HCT116 (cell line): ENCODE data around the gene GPX3. TPM values are rescaled to one million over a fixed set of nuclear protein-coding genes. Genes with fewer than 3 reads are reported as not detected.

ENCODE experiments used
- ATAC-seq: fragments of 200-7000 bp; cut with Tn5 transposase; 2 replicates; pipeline ENCODE4 v1.9.1; 2020; ENCODE audit warnings: mild to moderate bottlenecking, moderate library complexity
- BruUV-seq: library from RNA; stranded (reverse); fragments of 400-500 nt; replicated peaks from 2 replicates; lab custom pipeline; 2021; lab: Mats Ljungman, UMichigan
- CTCF ChIA-PET: fragments of 300-600 bp; sonication (Branson Sonifier 250); formaldehyde crosslinking; loops from one replicate; lab custom pipeline; 2021; ENCODE audit warnings: antibody characterized with exemption; lab: Charles Lee
- POLR2A ChIA-PET: fragments of 300-600, 350-600 bp; sonication (Branson Sonifier 250); formaldehyde crosslinking; loops from one replicate; lab custom pipeline; 2021; ENCODE audit warnings: antibody characterized with exemption; lab: Charles Lee
- RAD21 ChIA-PET, 2 experiments: fragments of 300-600 bp; sonication (Branson Sonifier 250); formaldehyde crosslinking; loops; one replicate each; lab custom pipeline; 2023; ENCODE audit warnings: low total read pairs in 2 of 2; ENCODE audit not compliant: uncharacterized antibody in 2 of 2, unreplicated experiment in 2 of 2, low non-redundant PET in 1 of 2; lab: Charles Lee
- DNase-seq: peaks from one replicate; pipeline ENCODE4 v3.0.0-alpha.2; 2010; ENCODE audit warnings: low read depth, low spot score
- H2AFZ ChIP-seq: fragments of 200-600 bp; shearing (Covaris generic), sonication (generic); 2 replicates; pipeline ENCODE4 v1.6.1; 2017; ENCODE audit warnings: low read depth, mixed run types, mixed read lengths, antibody characterized with exemption, low read length; ENCODE audit not compliant: poor library complexity, severe bottlenecking
- H3K27ac ChIP-seq: 2 replicates; pipeline ENCODE4 v1.5.1; 2012; ENCODE audit warnings: low read depth, low read length
- H3K27me3 ChIP-seq: fragments of 200-600 bp; sonication (generic); 2 replicates; pipeline ENCODE4 v1.6.1; 2016; ENCODE audit warnings: mixed run types, low read length, mixed read lengths; ENCODE audit not compliant: insufficient read depth
- H3K36me3 ChIP-seq, 2 experiments: fragments of 200-500 bp in 1 of 2; fragments of 200-600 bp in 1 of 2; sonication (Bioruptor generic) in 1 of 2; sonication (generic) in 1 of 2; 2 replicates each; pipeline versions ENCODE4 v1.5.1 to v1.6.1; 2014 to 2016; ENCODE audit warnings: low read length in 2 of 2, inconsistent platforms in 1 of 2, mixed read lengths in 1 of 2, mixed run types in 1 of 2; ENCODE audit not compliant: insufficient read depth in 2 of 2, control insufficient read depth in 1 of 2
- H3K4me1 ChIP-seq, 2 experiments: fragments of 200-600 bp in 1 of 2; sonication (generic) in 1 of 2; 2 replicates each; pipeline versions ENCODE4 v1.5.1 to v1.6.1; 2012 to 2017; ENCODE audit warnings: low read length in 2 of 2, inconsistent platforms in 1 of 2, mild to moderate bottlenecking in 1 of 2, mixed read lengths in 1 of 2, mixed run types in 1 of 2, moderate library complexity in 1 of 2; ENCODE audit not compliant: insufficient read depth in 2 of 2, control insufficient read depth in 1 of 2
- H3K4me2 ChIP-seq: fragments of 200-600 bp; sonication (generic); 2 replicates; pipeline ENCODE4 v1.6.1; 2017; ENCODE audit warnings: mixed run types, low read length, mixed read lengths
- H3K4me3 ChIP-seq, 2 experiments: fragments of 200-600 bp in 1 of 2; sonication (generic) in 1 of 2; replicated peaks in 1 of 2; 2 replicates each; pipeline ENCODE4 v1.5.1; 2011 to 2016; ENCODE audit warnings: low read length in 2 of 2, control low read depth in 1 of 2, low read depth in 1 of 2, mild to moderate bottlenecking in 1 of 2, mixed read lengths in 1 of 2, mixed run types in 1 of 2
- H3K79me2 ChIP-seq: fragments of 200-600 bp; sonication (generic); 2 replicates; pipeline ENCODE4 v1.6.1; 2017; ENCODE audit warnings: mild to moderate bottlenecking, mixed run types, low read length, moderate library complexity, mixed read lengths; ENCODE audit not compliant: insufficient read depth
- H3K9ac ChIP-seq: fragments of 200-600 bp; sonication (generic); 2 replicates; pipeline ENCODE4 v1.6.1; 2016; ENCODE audit warnings: low read length, mixed read lengths
- H3K9me2 ChIP-seq: fragments of 200-600 bp; sonication (generic), shearing (Covaris generic); 2 replicates; pipeline ENCODE4 v1.6.1; 2017; ENCODE audit warnings: mixed run types, mild to moderate bottlenecking, moderate library complexity; ENCODE audit not compliant: insufficient read depth
- H3K9me3 ChIP-seq, 2 experiments: fragments of 200-500 bp in 1 of 2; fragments of 200-600 bp in 1 of 2; sonication (Bioruptor generic) in 1 of 2; sonication (generic) in 1 of 2; 2 replicates each; pipeline ENCODE4 v1.6.1; 2014 to 2017; ENCODE audit warnings: low read length in 2 of 2, mixed read lengths in 2 of 2, inconsistent platforms in 1 of 2, low read depth in 1 of 2, mild to moderate bottlenecking in 1 of 2, mixed run types in 1 of 2, moderate library complexity in 1 of 2; ENCODE audit not compliant: control insufficient read depth in 1 of 2, insufficient read depth in 1 of 2
- H4K20me1 ChIP-seq: fragments of 200-600 bp; sonication (generic), shearing (Covaris generic); 2 replicates; pipeline ENCODE4 v1.6.1; 2017; ENCODE audit warnings: mixed run types, mild to moderate bottlenecking, moderate library complexity; ENCODE audit not compliant: insufficient read depth
- CBX3 ChIP-seq: IDR thresholded peaks from 2 replicates; pipeline ENCODE4 v1.6.1; 2012; ENCODE audit warnings: low read depth
- CEBPB ChIP-seq: IDR thresholded peaks from 2 replicates; pipeline ENCODE4 v1.6.1; 2012; ENCODE audit warnings: low read depth
- CTCF ChIP-seq, 3 experiments: fragments of 200-600 bp in 1 of 3; sonication (generic) in 1 of 3; IDR thresholded peaks in 2 of 3; conservative IDR thresholded peaks in 1 of 3; 2 replicates each; pipeline ENCODE4 v1.5.1; 2012 to 2017; ENCODE audit warnings: low read depth in 2 of 3, low read length in 2 of 3, antibody characterized with exemption in 1 of 3, borderline replicate concordance in 1 of 3, control low read depth in 1 of 3, mild to moderate bottlenecking in 1 of 3, mixed read lengths in 1 of 3, mixed run types in 1 of 3, moderate library complexity in 1 of 3; ENCODE audit not compliant: insufficient read depth in 1 of 3
- EGR1 ChIP-seq: IDR thresholded peaks from 2 replicates; pipeline ENCODE4 v1.6.1; 2012; ENCODE audit warnings: low read depth
- ELF1 ChIP-seq: IDR thresholded peaks from 2 replicates; pipeline ENCODE4 v1.6.1; 2012; ENCODE audit warnings: low read depth, borderline replicate concordance
- EZH2 ChIP-seq: fragments of 200-600 bp; sonication (generic); IDR thresholded peaks from 2 replicates; pipeline ENCODE4 v1.6.1; 2017; ENCODE audit warnings: antibody characterized with exemption, mixed run types
- EZH2phosphoT487 ChIP-seq: fragments of 200-600 bp; IDR thresholded peaks from 2 replicates; pipeline ENCODE4 v1.6.1; 2018; ENCODE audit warnings: antibody characterized with exemption, borderline replicate concordance
- JUND ChIP-seq: IDR thresholded peaks from 2 replicates; pipeline ENCODE4 v1.6.1; 2012
- POLR2AphosphoS5 ChIP-seq: IDR thresholded peaks from 2 replicates; pipeline ENCODE4 v1.6.1; 2011; ENCODE audit warnings: mild to moderate bottlenecking, low read depth, low read length, moderate library complexity
- RAD21 ChIP-seq: IDR thresholded peaks from 2 replicates; pipeline ENCODE4 v1.6.1; 2012; ENCODE audit warnings: low read depth, mild to moderate bottlenecking
- SIN3A ChIP-seq: IDR thresholded peaks from 2 replicates; pipeline ENCODE4 v1.6.1; 2012; ENCODE audit warnings: low read depth
- SP1 ChIP-seq: IDR thresholded peaks from 2 replicates; pipeline ENCODE4 v1.6.1; 2012; ENCODE audit warnings: low read depth
- SRF ChIP-seq: IDR thresholded peaks from 2 replicates; pipeline ENCODE4 v1.6.1; 2012; ENCODE audit warnings: low read depth
- ZBTB33 ChIP-seq: IDR thresholded peaks from 2 replicates; pipeline ENCODE4 v1.6.1; 2011; ENCODE audit warnings: mild to moderate bottlenecking, low read length, moderate library complexity; ENCODE audit not compliant: insufficient replicate concordance; ENCODE audit errors: extremely low read depth
- ZFX ChIP-seq: fragments of 450-650 bp; IDR thresholded peaks from 2 replicates; pipeline ENCODE4 v1.6.1; 2017
- ZNF274 ChIP-seq: fragments of 200-500 bp; sonication (Bioruptor generic); IDR thresholded peaks from 2 replicates; pipeline ENCODE4 v1.6.1; 2014; ENCODE audit warnings: mild to moderate bottlenecking, low read depth, low read length, inconsistent platforms
- intact Hi-C: fragments of 100-400 bp; cut with micrococcal nuclease; formaldehyde crosslinking; loops from 2 replicates; pipeline ENCODE4 v1.10.0; 2022
- total RNA-seq: library from RNA; stranded (reverse); gene quantifications from one replicate; pipeline ENCODE4 v1.2.1, GENCODE V29; 2021; ENCODE audit not compliant: unreplicated experiment

The GPX3 gene
- total RNA-seq, 1 experiment from 2014 or later = 0.96 TPM

GRCh38 chr5:151072630-151073025, 52.2 kb downstream of the GPX3 start:
- H3K4me2 ChIP-seq = peak overlapping the region; percentile 55

More at GRCh38 chr5:151072630-151073025, 52.2 kb downstream of the GPX3 start:
- Histone ChIP-seq H3K4me1 (peaks cover 23 to 57% of the 10 kb centered on the region in 2 experiments), H4K20me1 (no peaks in the 10 kb centered on the region; the same call in 1 of the 2 replicates), H3K79me2 (peaks cover 43% of the 10 kb centered on the region), H3K9me2 (no peaks in the 10 kb centered on the region), H3K27me3 (no peaks in the 10 kb centered on the region), H3K9me3 (no peaks in the 10 kb centered on the region), H3K36me3 (no peaks in the 10 kb centered on the region)
- ChIA-PET RAD21 (no interaction called here), CTCF (no interaction called here), POLR2A (interaction anchor here (0.7 to 1.2 kb wide), 2 partner anchors 8 to 291 kb away, joined by 4 read pairs; partner anchors contain the start of gene TNIP1)
- no TSS peak for BruUV-seq
- intact Hi-C loops = no loop called here
- no peak for TF ChIP-seq SP1
- no peak for TF ChIP-seq ZBTB33
- TF ChIP-seq CEBPB = no peak
- no peak for TF ChIP-seq JUND
- no peak for TF ChIP-seq CBX3
- TF ChIP-seq ELF1 = no peak
- TF ChIP-seq ZFX = no peak
- no peak for TF ChIP-seq POLR2AphosphoS5
- no peak for TF ChIP-seq EZH2phosphoT487
- TF ChIP-seq SRF = no peak
- TF ChIP-seq SIN3A = no peak
- no peak for TF ChIP-seq CTCF (IDR thresholded peaks at IDR 0.05 in 2 of 3, conservative IDR thresholded peaks at IDR 0.05 in 1 of 3; ENCODE audit: borderline replicate concordance in 1 of 3, insufficient read depth in 1 of 3, low read depth in 2 of 3, low read length in 2 of 3)
- no peak for TF ChIP-seq EGR1
- TF ChIP-seq RAD21 = no peak
- TF ChIP-seq ZNF274 = no peak
- TF ChIP-seq EZH2 = no peak
- TF ChIP-seq, all 23 proteins: peak for 0
- Histone ChIP-seq H2AFZ (no peak overlapping the region), H3K4me3 (peak overlapping the region in 1 of 2 experiments; percentile 4; a peak in 1 of 4 replicates), H3K9ac (0 out of 2 replicates have a peak overlapping the region, but pooled peaks have one; percentile 7), H3K27ac (no peak overlapping the region; the same call in 1 of the 2 replicates)
- no peak for DNase-seq
- peak; percentile 64 for ATAC-seq
